NB4 (cell line): ENCODE measurements around the gene CROCC.
"Not testable (repeated sequence)": the region's sequence is repeated elsewhere in the genome, so short reads cannot be mapped to it uniquely, and the experiment has no call there.

ENCODE experiments used
- MYC ChIP-seq: IDR thresholded peaks from 2 replicates; pipeline ENCODE4 v1.6.1; 2011; ENCODE audit warnings: low read depth, low read length
- POLR2A ChIP-seq: IDR thresholded peaks from 2 replicates; pipeline ENCODE4 v1.6.1; 2011; ENCODE audit warnings: mild to moderate bottlenecking; ENCODE audit not compliant: insufficient read length; ENCODE audit errors: extremely low read depth
- TF ChIP-seq, protein P1 (sequence below): IDR thresholded peaks from one replicate; pipeline ENCODE4 v1.5.1; 2012; ENCODE audit warnings: low read depth, low read length

DNA sequence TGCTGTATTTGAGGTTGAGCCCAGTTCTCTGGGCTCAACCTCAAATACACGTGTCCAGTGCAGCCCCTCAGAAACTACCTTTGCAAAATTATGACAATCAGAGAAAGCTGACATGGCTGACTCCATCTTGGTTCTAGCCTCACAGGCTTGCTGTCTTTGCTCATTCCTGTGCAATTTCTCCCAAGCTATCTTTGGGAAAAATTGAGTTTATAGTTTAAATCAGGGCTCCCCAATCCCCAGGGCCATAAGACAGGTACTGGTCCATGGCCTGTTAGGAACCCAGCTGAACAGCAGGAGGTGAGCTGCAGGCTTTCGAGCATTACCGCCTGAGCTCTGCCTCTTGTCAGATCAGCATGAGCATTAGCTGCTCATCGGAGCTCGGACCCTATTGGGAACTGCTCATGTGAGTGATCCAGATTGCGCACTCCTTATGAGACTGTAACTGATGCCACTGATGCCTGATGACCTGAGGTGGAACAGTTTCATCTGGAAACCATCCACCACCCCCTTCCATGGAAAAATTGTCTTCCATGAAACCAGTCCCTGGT is 28.7 kb upstream of the CROCC start:
- not testable (repeated sequence) for TF ChIP-seq POLR2A, MYC
- TF ChIP-seq, protein P1, sequence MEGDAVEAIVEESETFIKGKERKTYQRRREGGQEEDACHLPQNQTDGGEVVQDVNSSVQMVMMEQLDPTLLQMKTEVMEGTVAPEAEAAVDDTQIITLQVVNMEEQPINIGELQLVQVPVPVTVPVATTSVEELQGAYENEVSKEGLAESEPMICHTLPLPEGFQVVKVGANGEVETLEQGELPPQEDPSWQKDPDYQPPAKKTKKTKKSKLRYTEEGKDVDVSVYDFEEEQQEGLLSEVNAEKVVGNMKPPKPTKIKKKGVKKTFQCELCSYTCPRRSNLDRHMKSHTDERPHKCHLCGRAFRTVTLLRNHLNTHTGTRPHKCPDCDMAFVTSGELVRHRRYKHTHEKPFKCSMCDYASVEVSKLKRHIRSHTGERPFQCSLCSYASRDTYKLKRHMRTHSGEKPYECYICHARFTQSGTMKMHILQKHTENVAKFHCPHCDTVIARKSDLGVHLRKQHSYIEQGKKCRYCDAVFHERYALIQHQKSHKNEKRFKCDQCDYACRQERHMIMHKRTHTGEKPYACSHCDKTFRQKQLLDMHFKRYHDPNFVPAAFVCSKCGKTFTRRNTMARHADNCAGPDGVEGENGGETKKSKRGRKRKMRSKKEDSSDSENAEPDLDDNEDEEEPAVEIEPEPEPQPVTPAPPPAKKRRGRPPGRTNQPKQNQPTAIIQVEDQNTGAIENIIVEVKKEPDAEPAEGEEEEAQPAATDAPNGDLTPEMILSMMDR = not testable (repeated sequence)
